Ovary (tissue), 9 donors: ENCODE measurements around the gene SLC38A10. TPM values are rescaled to one million over a fixed set of nuclear protein-coding genes. Genes with fewer than 3 reads are reported as not detected.

Experiments used
- DNase-seq, 5 donors: peaks; one replicate each; pipeline ENCODE4 v3.0.0-alpha.2; 2019 to 2020
- H3K27ac ChIP-seq, 2 donors: fragments of 200-600 bp; one replicate each; pipeline versions ENCODE4 v1.5.1 to v1.8.0; 2019 to 2022
- H3K27me3 ChIP-seq: fragments of 200-600 bp; one replicate; pipeline ENCODE4 v1.8.0; 2022
- H3K36me3 ChIP-seq: fragments of 200-600 bp; sonication (generic); one replicate; pipeline ENCODE4 v1.5.1; 2019
- H3K4me1 ChIP-seq: one replicate; pipeline ENCODE4 v1.8.1; 2013; ENCODE audit warnings: mild to moderate bottlenecking, moderate library complexity; ENCODE audit not compliant: insufficient read depth
- H3K4me3 ChIP-seq: fragments of 200-600 bp; sonication (generic); one replicate; pipeline ENCODE4 v1.5.1; 2017
- H3K9me3 ChIP-seq, 2 donors: fragments of 200-600 bp in 1 of 2; sonication (generic) in 1 of 2; one replicate each; pipeline versions ENCODE4 v1.5.1 to v1.8.1; 2013 to 2019; ENCODE audit warnings: mild to moderate bottlenecking in 1 of 2, moderate library complexity in 1 of 2
- EP300 ChIP-seq: sonication (generic); formaldehyde crosslinking; IDR thresholded peaks from one replicate; pipeline ENCODE4 v1.6.1; 2017; ENCODE audit warnings: antibody characterized with exemption
- POLR2A ChIP-seq: fragments of 450-650 bp; IDR thresholded peaks from one replicate; pipeline ENCODE4 v1.6.1; 2017; ENCODE audit warnings: antibody characterized with exemption, mild to moderate bottlenecking, moderate library complexity
- WGBS, 3 donors: extraction: QIAGEN DNeasy Blood & Tissue Kit in 1 of 3; methylation state at CpG; one replicate each; pipeline versions ENCODE4 v1.1.5 to v1.1.7; 2013 to 2017; 5-methylcytosine and 5-hydroxymethylcytosine counted together
- intact Hi-C, 4 donors: fragments of 100-400 bp; cut with DNase I; formaldehyde crosslinking; loops; one replicate each; pipeline versions ENCODE4 v1.11.0 to v1.15.1; 2022 to 2023
- polyA plus RNA-seq, 2 donors: library from polyadenylated mRNA; stranded (reverse); fragments of 200-250 nt in 1 of 2; fragments of 350-450 nt in 1 of 2; fragmentation: Illumina TruSeq in 1 of 2; extraction: RNeasy Lipid Tissue Mini Kit (QIAGEN cat#74804) in 1 of 2; gene quantifications; one replicate each; pipeline ENCODE4 v1.2.3, GENCODE V29; 2013 to 2014
- total RNA-seq, 7 donors: library from RNA; depleted of rRNA in 2 of 7; stranded (reverse); fragments of >200 nt in 2 of 7; fragmentation: NEBNext Ultra II Directional in 3 of 7; extraction: Animal tissue kit (Norgen Biotek cat#: 25700) in 3 of 7; gene quantifications; one replicate each; pipeline versions ENCODE4 v1.1.0 to v1.2.4, GENCODE V29; 2016 to 2023
- TF ChIP-seq, protein P1 (sequence below), 3 donors: fragments of 450-650 bp in 2 of 3; fragments of 200-600 bp in 1 of 3; IDR thresholded peaks; one replicate each; pipeline versions ENCODE4 v1.5.1 to v1.8.0; 2016 to 2022; ENCODE audit warnings: antibody characterized with exemption in 3 of 3, mild to moderate bottlenecking in 1 of 3
- donor health status: DM: no; HTN: no; CAD: no; lungs with moderate emphysema.
- donor health status: DM: no; HTN: no; CAD: no.
- donor health status: Bipolar disorder and iron deficiency.
- donor health status: DM: yes; HTN: yes; CAD: no.
- donor health status: DM: no; HTN: no; CAD: no.
- donor health status: DM: yes; HTN: yes; CAD: no.

The SLC38A10 gene
- total and polyA plus RNA-seq, 9 donors, result 11.5 to 75.7 (median 64.3) TPM

DNA sequence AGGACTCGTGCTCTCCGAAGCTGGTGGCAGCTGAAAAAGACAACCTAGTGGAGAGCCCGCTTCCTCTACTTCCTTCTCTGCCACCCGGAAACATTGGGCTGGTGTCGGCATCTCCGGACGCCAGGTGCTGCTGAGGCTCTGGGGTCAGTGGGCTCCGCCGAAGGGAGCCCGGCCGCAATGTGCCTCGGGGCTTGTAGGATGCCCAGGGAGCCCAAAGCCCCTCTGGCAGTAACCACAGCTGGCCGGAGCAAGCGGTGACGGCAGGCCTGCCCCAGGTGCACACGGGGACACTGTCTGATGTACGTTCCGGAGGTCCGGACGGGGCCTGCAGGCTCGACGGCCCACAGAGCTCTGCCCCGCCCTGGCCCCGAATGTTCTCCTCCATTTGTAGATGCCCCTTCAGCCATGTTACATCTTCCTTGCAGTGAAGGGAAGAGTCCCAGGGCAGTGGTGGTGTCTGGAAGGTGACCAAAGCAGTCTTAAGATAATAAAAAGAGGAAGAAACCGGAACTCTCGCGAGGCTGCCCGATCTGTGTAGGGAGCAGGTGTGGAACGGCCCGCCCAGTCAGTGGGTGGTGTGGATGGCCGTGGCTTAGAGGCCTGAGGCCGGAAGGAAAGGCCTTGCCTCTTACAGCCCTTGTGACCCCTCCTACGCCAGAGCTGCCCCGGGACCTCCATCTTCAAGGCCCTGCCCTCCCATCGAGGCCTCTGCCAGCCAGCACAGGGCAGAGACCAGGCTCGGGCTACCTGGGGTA is 33.3 kb downstream of the SLC38A10 start:
- intact Hi-C loops, result no loop called here
- H3K36me3 ChIP-seq, result no peaks in the 10 kb centered on the region
- TF ChIP-seq POLR2A, result no peak
- TF ChIP-seq, protein P1, sequence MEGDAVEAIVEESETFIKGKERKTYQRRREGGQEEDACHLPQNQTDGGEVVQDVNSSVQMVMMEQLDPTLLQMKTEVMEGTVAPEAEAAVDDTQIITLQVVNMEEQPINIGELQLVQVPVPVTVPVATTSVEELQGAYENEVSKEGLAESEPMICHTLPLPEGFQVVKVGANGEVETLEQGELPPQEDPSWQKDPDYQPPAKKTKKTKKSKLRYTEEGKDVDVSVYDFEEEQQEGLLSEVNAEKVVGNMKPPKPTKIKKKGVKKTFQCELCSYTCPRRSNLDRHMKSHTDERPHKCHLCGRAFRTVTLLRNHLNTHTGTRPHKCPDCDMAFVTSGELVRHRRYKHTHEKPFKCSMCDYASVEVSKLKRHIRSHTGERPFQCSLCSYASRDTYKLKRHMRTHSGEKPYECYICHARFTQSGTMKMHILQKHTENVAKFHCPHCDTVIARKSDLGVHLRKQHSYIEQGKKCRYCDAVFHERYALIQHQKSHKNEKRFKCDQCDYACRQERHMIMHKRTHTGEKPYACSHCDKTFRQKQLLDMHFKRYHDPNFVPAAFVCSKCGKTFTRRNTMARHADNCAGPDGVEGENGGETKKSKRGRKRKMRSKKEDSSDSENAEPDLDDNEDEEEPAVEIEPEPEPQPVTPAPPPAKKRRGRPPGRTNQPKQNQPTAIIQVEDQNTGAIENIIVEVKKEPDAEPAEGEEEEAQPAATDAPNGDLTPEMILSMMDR (IDR thresholded peaks at IDR 0.05), result no peak

DNA sequence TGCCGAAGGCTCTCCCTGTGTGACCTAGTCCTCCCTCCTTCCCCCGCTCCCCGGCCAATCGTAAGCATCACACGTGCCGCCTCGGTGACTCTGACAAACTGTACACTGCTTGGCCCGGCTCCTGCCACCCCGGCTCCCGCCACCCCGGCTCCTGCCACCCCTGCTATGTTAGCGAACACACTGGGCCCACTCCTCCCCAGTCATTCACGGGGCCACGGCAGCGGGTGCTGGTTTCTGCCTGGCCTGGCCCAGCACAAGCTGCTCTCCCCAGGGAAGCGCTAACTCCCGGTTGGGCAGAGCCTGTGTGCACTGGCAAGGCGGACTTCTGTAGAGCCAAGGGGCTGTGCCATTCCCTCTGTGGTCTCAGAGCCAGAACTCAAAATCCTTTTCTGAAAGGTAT is 34.0 kb downstream of the SLC38A10 start:
- H3K36me3 ChIP-seq, result no peaks in the 10 kb centered on the region
- H3K4me1 ChIP-seq, result no peaks in the 10 kb centered on the region
- TF ChIP-seq EP300, result no peak
- no peak for TF ChIP-seq POLR2A
- TF ChIP-seq, protein P1 (IDR thresholded peaks at IDR 0.05), result no peak
- intact Hi-C loops, result no loop called here
- no peaks in the 10 kb centered on the region for H3K9me3 ChIP-seq
- H3K27ac ChIP-seq, result no peak overlapping the region
- no peak overlapping the region for H3K4me3 ChIP-seq
- no peaks in the 10 kb centered on the region for H3K27me3 ChIP-seq
- WGBS, 3 donors, result 92 to 94% (median 93%) methylated on average over 18 of the region's 18 CpGs
- DNase-seq, result no peak

More for the DNA sequence above, 33.3 kb downstream of the SLC38A10 start:
- 91 to 92% (median 91%) methylated on average over 35 to 36 of the region's 36 CpGs for WGBS, 3 donors
- DNase-seq, result no peak
- Histone ChIP-seq H3K4me1 (no peaks in the 10 kb centered on the region), H3K27me3 (no peaks in the 10 kb centered on the region), H3K27ac (no peak overlapping the region), H3K4me3 (no peak overlapping the region), H3K9me3 (no peaks in the 10 kb centered on the region)

DNA sequence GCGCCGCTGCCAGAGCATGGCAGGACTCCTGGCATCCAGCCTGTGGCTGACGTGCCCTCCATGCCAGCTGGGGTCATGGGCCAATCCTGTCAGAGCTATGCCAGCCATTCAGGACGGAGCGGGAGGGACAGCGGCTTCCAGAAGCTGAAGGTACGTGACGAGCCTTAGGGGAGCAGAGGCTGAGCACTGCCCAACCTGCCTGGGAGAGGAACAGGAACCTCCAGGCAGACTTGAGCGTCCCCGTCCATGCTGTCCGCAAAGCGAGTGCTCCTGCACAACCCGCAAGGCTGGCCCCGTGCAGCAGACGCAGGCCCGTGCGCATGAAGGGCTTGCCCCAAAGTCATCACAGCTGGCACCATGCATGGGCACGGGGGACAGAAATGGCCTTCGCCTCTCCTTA is 34.5 kb downstream of the SLC38A10 start:
- Histone ChIP-seq H3K9me3 (no peaks in the 10 kb centered on the region), H3K27ac (no peak overlapping the region), H3K27me3 (no peaks in the 10 kb centered on the region), H3K4me1 (no peaks in the 10 kb centered on the region), H3K36me3 (no peaks in the 10 kb centered on the region), H3K4me3 (no peak overlapping the region)
- WGBS, 3 donors, result 93 to 96% (median 93%) methylated on average over 18 to 19 of the region's 19 CpGs
- DNase-seq, result no peak
- intact Hi-C loops, result no loop called here
- TF ChIP-seq POLR2A (no peak), EP300 (no peak)
- TF ChIP-seq, protein P1 (IDR thresholded peaks at IDR 0.05), result no peak

DNA sequence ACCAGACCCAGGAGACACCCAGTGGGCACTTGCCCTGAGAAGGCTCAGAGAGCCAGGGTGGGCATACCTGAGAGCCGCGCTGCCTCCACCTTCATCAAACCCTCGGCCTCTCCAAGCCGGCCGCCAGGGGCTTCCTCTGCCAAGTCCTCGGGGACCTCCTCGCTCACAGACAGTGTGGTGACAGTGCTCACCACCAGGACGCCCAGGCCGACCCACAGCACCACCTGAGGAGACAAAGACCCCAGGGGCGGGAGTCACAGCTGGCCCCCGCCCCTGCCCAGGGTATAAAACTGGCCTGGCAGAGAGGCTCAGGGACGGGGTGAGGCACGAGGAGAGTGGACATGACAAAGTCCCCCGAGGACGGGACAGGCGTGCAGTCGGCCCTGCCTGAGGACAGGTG is 34.9 kb downstream of the SLC38A10 start:
- no peak for DNase-seq
- Histone ChIP-seq H3K27ac (no peak overlapping the region), H3K27me3 (no peaks in the 10 kb centered on the region), H3K4me3 (no peak overlapping the region), H3K9me3 (no peaks in the 10 kb centered on the region), H3K4me1 (peaks cover 1% of the 10 kb centered on the region), H3K36me3 (no peaks in the 10 kb centered on the region)
- intact Hi-C loops, result no loop called here
- WGBS, 3 donors, result 93 to 98% (median 93%) methylated on average over 17 of the region's 17 CpGs
- TF ChIP-seq EP300 (no peak), POLR2A (no peak)
- TF ChIP-seq, protein P1 (IDR thresholded peaks at IDR 0.05), result no peak
